Stimulated activated naive CD8-positive, alpha-beta T cell treated with anti-CD3 and anti-CD28 coated beads, Interleukin-15, Interleukin-2, amounts not matched to agents 100 ng/mL and 50 ng/mL, for 24 hours (primary cell): ENCODE results near the gene IRF2.
"Not testable (repeated sequence)": the region's sequence is repeated elsewhere in the genome, so short reads cannot be mapped to it uniquely, and the experiment has no call there.

ENCODE experiments used
- H3K27ac Mint-ChIP-seq: one replicate; pipeline ENCODE4 v1.8.0; 2021; ENCODE audit warnings: mild to moderate bottlenecking, mixed read lengths
- H3K27me3 Mint-ChIP-seq: one replicate; pipeline ENCODE4 v1.8.0; 2021; ENCODE audit warnings: mixed read lengths
- H3K36me3 Mint-ChIP-seq: one replicate; pipeline ENCODE4 v1.8.0; 2021; ENCODE audit warnings: low read depth, mixed read lengths
- H3K4me1 Mint-ChIP-seq: one replicate; pipeline ENCODE4 v1.8.0; 2021; ENCODE audit warnings: low read depth, mixed read lengths
- H3K4me3 Mint-ChIP-seq: one replicate; pipeline ENCODE4 v1.8.0; 2021; ENCODE audit warnings: mild to moderate bottlenecking, mixed read lengths
- H3K9me3 Mint-ChIP-seq: one replicate; pipeline ENCODE4 v1.8.0; 2021; ENCODE audit warnings: mixed read lengths

Gene IRF2

DNA sequence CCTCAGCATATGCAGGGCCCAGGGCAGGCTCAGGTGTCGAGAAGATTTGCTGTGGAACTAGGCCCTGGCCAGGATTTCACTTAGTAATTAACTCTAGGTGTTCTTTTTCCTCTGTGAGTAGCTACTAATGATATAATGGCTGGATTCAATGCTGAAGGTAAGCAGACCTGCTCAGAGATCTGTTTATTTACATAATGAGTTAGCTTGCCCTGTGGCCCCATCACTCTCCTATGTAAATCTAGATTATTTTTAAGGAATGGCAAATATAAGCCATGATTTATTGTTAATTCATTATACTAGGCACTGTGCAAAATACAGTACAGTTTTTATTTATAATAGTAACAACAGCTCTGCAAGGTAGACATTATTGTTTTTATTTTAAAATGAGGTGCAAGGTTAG, 117.2 kb downstream of the IRF2 start:
- no peaks in the 10 kb centered on the region for H3K9me3 Mint-ChIP-seq
- H3K27ac Mint-ChIP-seq: no peak overlapping the region
- H3K4me1 Mint-ChIP-seq: peaks cover 38% of the 10 kb centered on the region
- no peaks in the 10 kb centered on the region for H3K27me3 Mint-ChIP-seq
- no peaks in the 10 kb centered on the region for H3K36me3 Mint-ChIP-seq
- H3K4me3 Mint-ChIP-seq: no peak overlapping the region

- Mint-ChIP-seq H3K27me3 (no peaks in the 10 kb centered on the region), H3K36me3 (no peaks in the 10 kb centered on the region), H3K4me3 (no peak overlapping the region), H3K27ac (peak overlapping the region; percentile 41), H3K9me3 (no peaks in the 10 kb centered on the region), H3K4me1 (peaks cover 31% of the 10 kb centered on the region)
These were observed 118.0 kb downstream of the IRF2 start for GRCh38 chr4:184356366-184356765.

DNA sequence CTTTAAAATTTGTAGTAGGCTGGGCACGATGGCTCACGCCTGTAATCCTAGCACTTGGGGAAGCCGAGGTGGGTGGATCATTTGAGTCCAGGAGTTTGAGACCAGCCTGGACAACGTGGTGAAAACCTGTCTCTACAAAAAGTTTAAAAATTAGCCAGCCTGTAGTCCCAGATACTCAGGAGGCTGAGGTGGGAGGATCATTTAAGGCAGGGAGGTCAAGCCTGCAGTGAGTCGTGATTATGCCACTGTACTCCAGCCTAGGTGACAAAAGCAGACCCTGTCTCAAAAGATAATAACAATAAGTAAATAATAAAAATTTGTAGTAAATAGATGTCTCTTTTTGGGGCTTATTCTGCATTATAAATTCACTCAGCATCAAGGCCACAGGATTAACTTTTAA, 118.5 kb downstream of the IRF2 start:
- Mint-ChIP-seq H3K9me3 (peaks cover 3% of the 10 kb centered on the region), H3K27ac (no peak overlapping the region), H3K4me3 (no peak overlapping the region)

GRCh38 chr4:184355111-184355604, 119.2 kb downstream of the IRF2 start:
- Mint-ChIP-seq H3K27me3 (no peaks in the 10 kb centered on the region), H3K36me3 (no peaks in the 10 kb centered on the region), H3K4me3 (no peak overlapping the region), H3K27ac (peak overlapping the region; percentile 61), H3K4me1 (peaks cover 31% of the 10 kb centered on the region), H3K9me3 (peaks cover 5% of the 10 kb centered on the region)

More for the DNA sequence above, 118.5 kb downstream of the IRF2 start:
- Mint-ChIP-seq H3K36me3 (no peaks in the 10 kb centered on the region), H3K4me1 (peaks cover 31% of the 10 kb centered on the region), H3K27me3 (no peaks in the 10 kb centered on the region)

- peaks cover 39% of the 10 kb centered on the region for H3K4me1 Mint-ChIP-seq
- no peak overlapping the region for H3K27ac Mint-ChIP-seq
- H3K27me3 Mint-ChIP-seq: no peaks in the 10 kb centered on the region
- no peaks in the 10 kb centered on the region for H3K36me3 Mint-ChIP-seq
- no peak overlapping the region for H3K4me3 Mint-ChIP-seq
- H3K9me3 Mint-ChIP-seq: peaks cover 5% of the 10 kb centered on the region
These were observed 121.5 kb downstream of the IRF2 start for GRCh38 chr4:184352891-184353290.

DNA sequence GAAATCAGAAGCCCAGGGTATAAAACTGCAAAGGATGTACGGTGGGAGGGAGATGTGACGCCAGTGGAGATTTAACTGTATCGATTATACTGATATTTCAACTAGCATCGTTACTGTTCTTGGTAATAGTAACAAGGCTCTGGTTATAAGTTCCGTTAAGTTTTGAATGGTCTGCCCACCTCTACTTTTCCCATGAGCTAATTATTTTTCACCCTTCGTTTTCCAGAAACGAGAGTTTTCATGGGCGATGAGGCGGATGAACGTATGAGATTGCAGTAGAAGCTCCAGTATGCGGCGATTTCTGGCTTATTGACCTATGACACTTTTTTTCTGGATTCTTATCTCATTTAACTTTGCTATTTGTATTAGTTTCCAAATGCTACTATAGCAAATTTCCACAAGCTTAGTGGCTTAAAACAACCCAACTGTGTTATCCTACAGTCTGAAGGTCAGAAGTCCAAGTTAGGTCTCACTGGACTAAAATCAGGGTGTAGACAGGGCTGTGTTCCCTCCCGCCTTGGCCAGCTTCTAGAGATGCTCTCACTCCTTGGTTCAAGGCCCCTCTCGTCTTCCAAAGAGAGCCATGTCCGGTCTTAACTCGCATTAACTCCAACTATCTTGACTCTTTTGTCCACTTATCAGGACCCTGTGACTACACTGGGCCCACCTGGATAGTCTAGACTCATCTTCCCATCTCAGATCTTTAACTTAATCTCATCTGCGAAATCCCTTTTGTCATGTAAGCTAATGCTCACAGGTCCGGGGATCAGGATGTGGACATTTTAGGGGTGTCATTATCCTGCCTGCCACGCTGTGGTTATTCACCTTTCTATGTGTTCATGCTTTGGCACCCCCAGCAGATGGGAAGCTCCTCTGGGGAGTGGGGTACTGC, 122.5 kb downstream of the IRF2 start:
- Mint-ChIP-seq H3K9me3 (peaks cover 5% of the 10 kb centered on the region), H3K4me1 (peaks cover 50% of the 10 kb centered on the region)

DNA sequence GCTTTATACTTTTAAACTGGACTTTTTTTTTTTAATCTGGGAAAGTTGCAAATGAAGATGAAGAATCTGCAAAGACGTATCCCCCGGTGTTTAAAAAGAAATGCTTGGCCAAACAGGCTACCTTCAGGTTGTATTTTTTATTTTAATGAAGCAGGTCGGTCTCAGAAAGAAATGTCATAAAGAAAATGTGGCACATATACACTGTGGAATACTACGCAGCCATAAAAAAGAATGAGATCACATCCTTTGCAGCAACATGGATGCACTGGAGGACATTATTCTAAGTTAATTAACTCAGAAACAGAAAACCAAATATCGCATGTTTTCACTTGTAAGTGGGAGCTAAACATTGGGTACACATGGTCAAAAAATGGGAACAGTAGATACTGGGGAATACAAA, 123.4 kb downstream of the IRF2 start:
- Mint-ChIP-seq H3K4me1 (peaks cover 48% of the 10 kb centered on the region), H3K27me3 (peaks cover 3% of the 10 kb centered on the region), H3K36me3 (no peaks in the 10 kb centered on the region), H3K27ac (no peak overlapping the region), H3K4me3 (no peak overlapping the region), H3K9me3 (peaks cover 5% of the 10 kb centered on the region)

More for the DNA sequence above, 122.5 kb downstream of the IRF2 start:
- Mint-ChIP-seq H3K36me3 (no peaks in the 10 kb centered on the region), H3K27me3 (no peaks in the 10 kb centered on the region), H3K27ac (no peak overlapping the region), H3K4me3 (no peak overlapping the region)

DNA sequence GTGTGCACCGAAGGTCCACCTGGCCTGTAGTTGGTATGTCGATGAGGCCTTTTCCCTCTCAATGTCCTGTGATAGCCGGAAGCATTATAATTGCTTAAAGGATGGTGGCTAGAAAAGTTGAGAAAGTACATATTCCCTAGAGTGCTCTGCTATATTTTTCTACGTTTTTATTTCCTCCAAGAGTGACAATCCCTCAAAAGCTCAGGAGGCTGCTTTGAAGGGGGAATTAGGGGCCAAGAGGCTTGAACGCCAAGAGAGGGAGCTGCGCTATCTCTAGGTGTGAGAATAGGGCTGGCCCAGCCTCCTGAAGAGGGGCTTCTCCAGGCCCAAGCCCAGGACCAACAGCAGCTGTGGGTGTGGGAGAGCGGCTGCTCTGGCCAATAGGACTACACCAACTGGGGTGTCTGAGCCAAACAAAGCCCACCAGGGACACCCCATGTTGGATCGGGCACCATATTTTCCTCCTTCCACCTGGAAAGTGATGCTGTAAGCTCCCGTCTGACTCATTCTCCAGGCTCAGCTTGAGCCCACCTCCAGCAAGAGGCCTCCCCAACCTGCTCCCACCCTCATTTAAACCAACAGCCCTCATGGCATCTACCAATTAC, 124.0 kb downstream of the IRF2 start:
- Mint-ChIP-seq H3K27me3 (peaks cover 3% of the 10 kb centered on the region), H3K27ac (no peak overlapping the region), H3K4me1 (peaks cover 49% of the 10 kb centered on the region), H3K9me3 (peaks cover 5% of the 10 kb centered on the region), H3K36me3 (no peaks in the 10 kb centered on the region), H3K4me3 (no peak overlapping the region)

- H3K27ac Mint-ChIP-seq: no peak overlapping the region
- H3K9me3 Mint-ChIP-seq: peaks cover 5% of the 10 kb centered on the region
- H3K4me1 Mint-ChIP-seq: peaks cover 51% of the 10 kb centered on the region
- H3K36me3 Mint-ChIP-seq: no peaks in the 10 kb centered on the region
- H3K4me3 Mint-ChIP-seq: no peak overlapping the region
- H3K27me3 Mint-ChIP-seq: peaks cover 3% of the 10 kb centered on the region
These were observed 124.9 kb downstream of the IRF2 start for GRCh38 chr4:184349283-184350039.

- no peak overlapping the region for H3K4me3 Mint-ChIP-seq
- H3K4me1 Mint-ChIP-seq: peaks cover 56% of the 10 kb centered on the region
- peaks cover 5% of the 10 kb centered on the region for H3K9me3 Mint-ChIP-seq
- no peaks in the 10 kb centered on the region for H3K36me3 Mint-ChIP-seq
- peaks cover 3% of the 10 kb centered on the region for H3K27me3 Mint-ChIP-seq
- no peak overlapping the region for H3K27ac Mint-ChIP-seq
These were observed 125.8 kb downstream of the IRF2 start for GRCh38 chr4:184348311-184349233.

GRCh38 chr4:184347251-184348239, 126.8 kb downstream of the IRF2 start:
- Mint-ChIP-seq H3K27ac (peak overlapping the region; percentile 3), H3K27me3 (peaks cover 3% of the 10 kb centered on the region), H3K9me3 (peaks cover 5% of the 10 kb centered on the region), H3K36me3 (no peaks in the 10 kb centered on the region), H3K4me3 (peak overlapping the region; percentile 28), H3K4me1 (peaks cover 54% of the 10 kb centered on the region)

DNA sequence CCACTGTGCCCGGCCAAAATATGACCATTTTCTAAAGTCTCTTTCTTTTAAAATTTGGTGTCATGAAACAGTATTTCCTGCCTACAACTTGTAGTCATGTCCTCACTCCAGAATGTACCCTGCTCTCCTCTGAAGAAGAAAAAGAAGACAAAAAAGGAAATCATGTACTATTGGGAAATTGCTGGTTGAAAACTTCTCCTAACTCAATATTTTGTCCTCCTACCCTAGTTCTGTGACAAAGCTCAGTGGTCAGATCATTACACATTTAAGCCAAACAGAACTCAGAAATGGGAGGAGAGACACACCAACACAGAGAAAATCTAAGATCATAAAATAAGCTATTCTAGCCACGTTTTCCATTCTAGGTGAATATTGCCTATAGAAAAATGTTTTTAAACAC, 127.7 kb downstream of the IRF2 start:
- H3K27ac Mint-ChIP-seq: peak overlapping the region; percentile 32
- H3K36me3 Mint-ChIP-seq: no peaks in the 10 kb centered on the region
- peak overlapping the region; percentile 11 for H3K4me3 Mint-ChIP-seq
- peaks cover 54% of the 10 kb centered on the region for H3K4me1 Mint-ChIP-seq
- peaks cover 5% of the 10 kb centered on the region for H3K9me3 Mint-ChIP-seq
- H3K27me3 Mint-ChIP-seq: peaks cover 3% of the 10 kb centered on the region

- Mint-ChIP-seq H3K4me1 (peaks cover 54% of the 10 kb centered on the region), H3K27ac (peak overlapping the region; percentile 71)
- not testable (repeated sequence) for H3K4me3 Mint-ChIP-seq, H3K27me3 Mint-ChIP-seq, H3K9me3 Mint-ChIP-seq, H3K36me3 Mint-ChIP-seq
These were observed 128.1 kb downstream of the IRF2 start for GRCh38 chr4:184346273-184346672.
